Loucy (cell line): ENCODE data around the gene ANGPTL7.

Experiments used
- H2AFZ ChIP-seq: fragments of 200-600 bp; sonication (generic); 2 replicates; pipeline ENCODE4 v1.6.0; 2016; ENCODE audit warnings: antibody characterized with exemption, mild to moderate bottlenecking, low read length, moderate library complexity
- H3F3A ChIP-seq: fragments of 200-600 bp; 2 replicates; pipeline ENCODE4 v1.6.0; 2016; ENCODE audit warnings: antibody characterized with exemption, low read depth, mild to moderate bottlenecking
- H3K27me3 ChIP-seq: fragments of 200-600 bp; sonication (generic); 2 replicates; pipeline ENCODE4 v1.6.1; 2014; ENCODE audit warnings: low read length, mild to moderate bottlenecking; ENCODE audit not compliant: insufficient read depth, poor library complexity, severe bottlenecking
- H3K36me3 ChIP-seq: fragments of 200-600 bp; sonication (generic); 2 replicates; pipeline ENCODE4 v1.6.1; 2016; ENCODE audit warnings: low read length; ENCODE audit not compliant: insufficient read depth
- H3K4me1 ChIP-seq: fragments of 200-600 bp; sonication (generic); 2 replicates; pipeline ENCODE4 v1.5.1; 2014; ENCODE audit warnings: low read length, mild to moderate bottlenecking; ENCODE audit not compliant: insufficient read depth, poor library complexity, severe bottlenecking
- H3K4me2 ChIP-seq: fragments of 200-600 bp; sonication (generic); 2 replicates; pipeline ENCODE4 v1.6.0; 2014; ENCODE audit warnings: antibody characterized with exemption, low read length, low read depth, mild to moderate bottlenecking; ENCODE audit not compliant: poor library complexity, severe bottlenecking
- H3K4me3 ChIP-seq: fragments of 200-600 bp; sonication (generic); 2 replicates; pipeline ENCODE4 v1.5.1; 2014; ENCODE audit warnings: low read length, mild to moderate bottlenecking, mixed read lengths; ENCODE audit not compliant: poor library complexity, severe bottlenecking
- H3K79me2 ChIP-seq: fragments of 200-600 bp; sonication (generic); 2 replicates; pipeline ENCODE4 v1.6.1; 2014; ENCODE audit warnings: low read length; ENCODE audit not compliant: insufficient read depth
- H3K9ac ChIP-seq: fragments of 200-600 bp; sonication (generic); 2 replicates; pipeline ENCODE4 v1.6.0; 2014; ENCODE audit warnings: mild to moderate bottlenecking, low read depth, low read length, moderate library complexity; ENCODE audit not compliant: poor library complexity, severe bottlenecking
- H3K9me2 ChIP-seq: fragments of 200-600 bp; sonication (generic); replicated peaks from 2 replicates; pipeline ENCODE4 v1.6.1; 2016; ENCODE audit warnings: low read depth, low read length, mixed read lengths
- H3K9me3 ChIP-seq: fragments of 200-600 bp; sonication (generic); 2 replicates; pipeline ENCODE4 v1.6.1; 2014; ENCODE audit warnings: mild to moderate bottlenecking, antibody characterized with exemption, low read length, low read depth; ENCODE audit not compliant: insufficient read depth
- H4K20me1 ChIP-seq: fragments of 200-600 bp; sonication (generic); 2 replicates; pipeline ENCODE4 v1.6.0; 2014; ENCODE audit warnings: antibody characterized with exemption, low read length, mild to moderate bottlenecking; ENCODE audit not compliant: insufficient read depth, poor library complexity, severe bottlenecking
- EZH2phosphoT487 ChIP-seq: fragments of 200-600 bp; IDR thresholded peaks from 2 replicates; pipeline ENCODE4 v1.6.1; 2018; ENCODE audit warnings: antibody characterized with exemption, mild to moderate bottlenecking, moderate library complexity, borderline replicate concordance
- TF ChIP-seq, protein P1 (sequence below): fragments of 200-600 bp; sonication (generic); conservative IDR thresholded peaks from 2 replicates; pipeline ENCODE4 v1.5.1; 2014; ENCODE audit warnings: mild to moderate bottlenecking, antibody characterized with exemption, low read length

Gene ANGPTL7

DNA sequence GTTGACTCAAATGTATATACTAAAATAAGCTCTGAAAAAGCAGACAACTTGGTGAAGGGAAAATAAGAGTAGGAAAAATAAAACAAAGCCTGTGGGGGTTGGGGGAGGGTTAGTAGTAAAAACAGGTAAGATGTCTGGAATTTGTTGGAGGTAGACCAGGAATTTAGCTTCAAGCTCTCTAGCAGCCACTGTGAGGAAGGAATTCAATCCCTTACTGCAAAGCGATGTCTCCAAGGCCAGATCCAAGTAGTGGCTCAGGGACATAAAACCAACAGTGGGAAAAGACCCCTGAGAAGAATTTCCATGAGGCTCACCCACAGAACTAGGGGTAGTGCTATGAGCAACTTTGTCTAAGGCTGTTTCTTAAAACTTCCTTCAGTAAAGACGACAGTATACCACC, 7.8 kb downstream of the ANGPTL7 start:
- no peaks in the 10 kb centered on the region for H4K20me1 ChIP-seq
- no peak overlapping the region for H3K4me2 ChIP-seq
- no peaks in the 10 kb centered on the region for H3F3A ChIP-seq
- H3K4me3 ChIP-seq: no peak overlapping the region
- no peaks in the 10 kb centered on the region for H3K79me2 ChIP-seq
- TF ChIP-seq, protein P1, sequence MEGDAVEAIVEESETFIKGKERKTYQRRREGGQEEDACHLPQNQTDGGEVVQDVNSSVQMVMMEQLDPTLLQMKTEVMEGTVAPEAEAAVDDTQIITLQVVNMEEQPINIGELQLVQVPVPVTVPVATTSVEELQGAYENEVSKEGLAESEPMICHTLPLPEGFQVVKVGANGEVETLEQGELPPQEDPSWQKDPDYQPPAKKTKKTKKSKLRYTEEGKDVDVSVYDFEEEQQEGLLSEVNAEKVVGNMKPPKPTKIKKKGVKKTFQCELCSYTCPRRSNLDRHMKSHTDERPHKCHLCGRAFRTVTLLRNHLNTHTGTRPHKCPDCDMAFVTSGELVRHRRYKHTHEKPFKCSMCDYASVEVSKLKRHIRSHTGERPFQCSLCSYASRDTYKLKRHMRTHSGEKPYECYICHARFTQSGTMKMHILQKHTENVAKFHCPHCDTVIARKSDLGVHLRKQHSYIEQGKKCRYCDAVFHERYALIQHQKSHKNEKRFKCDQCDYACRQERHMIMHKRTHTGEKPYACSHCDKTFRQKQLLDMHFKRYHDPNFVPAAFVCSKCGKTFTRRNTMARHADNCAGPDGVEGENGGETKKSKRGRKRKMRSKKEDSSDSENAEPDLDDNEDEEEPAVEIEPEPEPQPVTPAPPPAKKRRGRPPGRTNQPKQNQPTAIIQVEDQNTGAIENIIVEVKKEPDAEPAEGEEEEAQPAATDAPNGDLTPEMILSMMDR: no peak
- no peak for TF ChIP-seq EZH2phosphoT487
- peaks cover 84% of the 10 kb centered on the region; the same call in 1 of the 2 replicates for H3K36me3 ChIP-seq
- no peak overlapping the region for H3K9ac ChIP-seq
- H3K4me1 ChIP-seq: no peaks in the 10 kb centered on the region
- H3K27me3 ChIP-seq: no peaks in the 10 kb centered on the region
- no peaks in the 10 kb centered on the region for H3K9me2 ChIP-seq
- H2AFZ ChIP-seq: no peak overlapping the region
- H3K9me3 ChIP-seq: no peaks in the 10 kb centered on the region

GRCh38 chr1:11197359-11197758, 8.2 kb downstream of the ANGPTL7 start:
- Histone ChIP-seq H3K4me2 (no peak overlapping the region), H3K27me3 (no peaks in the 10 kb centered on the region), H3K9me2 (no peaks in the 10 kb centered on the region), H3K4me1 (no peaks in the 10 kb centered on the region), H3K9me3 (no peaks in the 10 kb centered on the region), H3K79me2 (no peaks in the 10 kb centered on the region), H3K4me3 (no peak overlapping the region), H2AFZ (no peak overlapping the region), H3K9ac (no peak overlapping the region), H4K20me1 (no peaks in the 10 kb centered on the region), H3K36me3 (peaks cover 81% of the 10 kb centered on the region; the same call in 1 of the 2 replicates), H3F3A (no peaks in the 10 kb centered on the region)
- TF ChIP-seq, protein P1: no peak
- no peak for TF ChIP-seq EZH2phosphoT487

DNA sequence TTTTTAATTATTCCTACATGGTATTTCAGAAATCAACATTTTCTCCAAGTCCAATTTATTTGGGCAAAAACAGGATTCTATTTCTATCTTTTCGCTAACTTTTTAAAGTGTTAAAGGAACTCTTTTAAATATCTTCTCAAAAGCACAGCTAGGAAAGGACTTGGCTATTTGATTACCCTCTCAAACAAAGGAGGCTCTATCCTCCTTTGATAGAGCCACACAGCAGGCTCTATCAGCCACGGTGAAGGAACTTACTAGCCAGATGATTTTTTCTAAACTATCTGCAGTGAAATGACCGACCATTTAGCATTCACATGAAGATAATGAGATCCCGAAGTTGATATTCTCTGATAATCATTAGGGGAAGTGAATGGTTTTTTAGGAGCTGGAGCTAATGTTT, 9.1 kb downstream of the ANGPTL7 start:
- Histone ChIP-seq H3K79me2 (no peaks in the 10 kb centered on the region), H3K4me2 (no peak overlapping the region), H3K9ac (no peak overlapping the region), H3K9me3 (no peaks in the 10 kb centered on the region), H3K9me2 (no peaks in the 10 kb centered on the region), H3F3A (no peaks in the 10 kb centered on the region), H3K36me3 (peaks cover 74% of the 10 kb centered on the region; the same call in 1 of the 2 replicates), H2AFZ (no peak overlapping the region), H4K20me1 (no peaks in the 10 kb centered on the region), H3K4me3 (no peak overlapping the region), H3K4me1 (no peaks in the 10 kb centered on the region), H3K27me3 (no peaks in the 10 kb centered on the region)
- TF ChIP-seq EZH2phosphoT487: no peak
- TF ChIP-seq, protein P1: no peak
